ENCODE data around the gene GNA15.

The GNA15 gene

GRCh38 chr19:3119071-3119595 is 16.7 kb upstream of the GNA15 start:
- in situ Hi-C loops (cut with MboI; ENCODE audit: low pct_unique_long_range_greater_than_20kb, low sequenced_read_pairs), result no loop called here
- DNase-seq, result no peak

- in situ Hi-C loops (cut with MboI; ENCODE audit: low pct_unique_long_range_greater_than_20kb, low sequenced_read_pairs), result no loop called here
Measured at GRCh38 chr19:3119693-3120380, 16.0 kb upstream of the GNA15 start.

GRCh38 chr19:3120611-3121276 is 15.1 kb upstream of the GNA15 start:
- DNase-seq, result no peak
- in situ Hi-C loops (cut with MboI; ENCODE audit: low pct_unique_long_range_greater_than_20kb, low sequenced_read_pairs), result no loop called here

More at GRCh38 chr19:3119693-3120380, 16.0 kb upstream of the GNA15 start:
- DNase-seq, result no peak

- in situ Hi-C loops (cut with MboI; ENCODE audit: low pct_unique_long_range_greater_than_20kb, low sequenced_read_pairs), result no loop called here
- DNase-seq, result no peak
Measured at GRCh38 chr19:3121396-3121795, 14.4 kb upstream of the GNA15 start.

- in situ Hi-C loops (cut with MboI; ENCODE audit: low pct_unique_long_range_greater_than_20kb, low sequenced_read_pairs), result no loop called here
- DNase-seq, result no peak
Measured at GRCh38 chr19:3121821-3122511, 13.9 kb upstream of the GNA15 start.

- no peak for DNase-seq
- in situ Hi-C loops (cut with MboI; ENCODE audit: low pct_unique_long_range_greater_than_20kb, low sequenced_read_pairs), result no loop called here
Measured at GRCh38 chr19:3122512-3122870, 13.3 kb upstream of the GNA15 start.

GRCh38 chr19:3123088-3123721 is 12.6 kb upstream of the GNA15 start:
- in situ Hi-C loops (cut with MboI; ENCODE audit: low pct_unique_long_range_greater_than_20kb, low sequenced_read_pairs), result no loop called here
- DNase-seq, result no peak

- DNase-seq, result no peak
- in situ Hi-C loops (cut with MboI; ENCODE audit: low pct_unique_long_range_greater_than_20kb, low sequenced_read_pairs), result no loop called here
Measured at GRCh38 chr19:3123956-3124355, 11.9 kb upstream of the GNA15 start.

- no peak for DNase-seq
- in situ Hi-C loops (cut with MboI; ENCODE audit: low pct_unique_long_range_greater_than_20kb, low sequenced_read_pairs), result no loop called here
Measured at GRCh38 chr19:3124630-3125029, 11.2 kb upstream of the GNA15 start.

GRCh38 chr19:3125900-3126524 is 9.8 kb upstream of the GNA15 start:
- in situ Hi-C loops (cut with MboI; ENCODE audit: low pct_unique_long_range_greater_than_20kb, low sequenced_read_pairs), result no loop called here
- DNase-seq, result peak; percentile 62

- DNase-seq, result peak; percentile 55
- in situ Hi-C loops (cut with MboI; ENCODE audit: low pct_unique_long_range_greater_than_20kb, low sequenced_read_pairs), result no loop called here
Measured at GRCh38 chr19:3129112-3129511, 6.7 kb upstream of the GNA15 start.

GRCh38 chr19:3131168-3131567 is 4.7 kb upstream of the GNA15 start:
- peak; percentile 79 for DNase-seq
- in situ Hi-C loops (cut with MboI; ENCODE audit: low pct_unique_long_range_greater_than_20kb, low sequenced_read_pairs), result no loop called here

- DNase-seq, result peak; percentile 92
- in situ Hi-C loops (cut with MboI; ENCODE audit: low pct_unique_long_range_greater_than_20kb, low sequenced_read_pairs), result no loop called here
Measured at GRCh38 chr19:3132971-3133792, 2.7 kb upstream of the GNA15 start.

GRCh38 chr19:3133793-3134116 is 2.1 kb upstream of the GNA15 start:
- DNase-seq, result no peak
- in situ Hi-C loops (cut with MboI; ENCODE audit: low pct_unique_long_range_greater_than_20kb, low sequenced_read_pairs), result no loop called here

GRCh38 chr19:3136684-3137055 is 837 bp downstream of the GNA15 start:
- DNase-seq, result no peak
- in situ Hi-C loops (cut with MboI; ENCODE audit: low pct_unique_long_range_greater_than_20kb, low sequenced_read_pairs), result no loop called here

GRCh38 chr19:3137119-3137518 is 1.3 kb downstream of the GNA15 start:
- in situ Hi-C loops (cut with MboI; ENCODE audit: low pct_unique_long_range_greater_than_20kb, low sequenced_read_pairs), result no loop called here
- DNase-seq, result peak; percentile 37

- in situ Hi-C loops (cut with MboI; ENCODE audit: low pct_unique_long_range_greater_than_20kb, low sequenced_read_pairs), result no loop called here
- no peak for DNase-seq
Measured at GRCh38 chr19:3138268-3138667, 2.4 kb downstream of the GNA15 start.

GRCh38 chr19:3140667-3141038 is 4.8 kb downstream of the GNA15 start:
- DNase-seq, result no peak
- in situ Hi-C loops (cut with MboI; ENCODE audit: low pct_unique_long_range_greater_than_20kb, low sequenced_read_pairs), result no loop called here

- no peak for DNase-seq
- in situ Hi-C loops (cut with MboI; ENCODE audit: low pct_unique_long_range_greater_than_20kb, low sequenced_read_pairs), result no loop called here
Measured at GRCh38 chr19:3142292-3142670, 6.4 kb downstream of the GNA15 start.

Data from KBM-7 (cell line).